C4-2B (cell line): Measurements from ENCODE around the gene SPOCK1.

Experiments
- H3K27ac ChIP-seq: fragments of 450-650 bp; 2 replicates; pipeline ENCODE4 v1.5.1; 2017
- CTCF ChIP-seq: fragments of 450-650 bp; conservative IDR thresholded peaks from 2 replicates; pipeline ENCODE4 v1.5.1; 2017; ENCODE audit warnings: mild to moderate bottlenecking
- ZFX ChIP-seq: fragments of 450-650 bp; IDR thresholded peaks from 2 replicates; pipeline ENCODE4 v1.6.1; 2017

Gene SPOCK1

GRCh38 chr5:137141779-137142178 is 357.3 kb downstream of the SPOCK1 start:
- H3K27ac ChIP-seq, result no peak overlapping the region
- no peak for TF ChIP-seq CTCF
- no peak for TF ChIP-seq ZFX

- H3K27ac ChIP-seq, result no peak overlapping the region
- no peak for TF ChIP-seq ZFX
- TF ChIP-seq CTCF, result no peak
Measured at GRCh38 chr5:137136991-137137632, 362.0 kb downstream of the SPOCK1 start.

- TF ChIP-seq ZFX (no peak), CTCF (no peak)
- H3K27ac ChIP-seq, result no peak overlapping the region
Measured at GRCh38 chr5:137134920-137135532, 364.1 kb downstream of the SPOCK1 start.

GRCh38 chr5:137129886-137130680 is 369.0 kb downstream of the SPOCK1 start:
- H3K27ac ChIP-seq, result no peak overlapping the region
- TF ChIP-seq ZFX (no peak), CTCF (no peak)

- H3K27ac ChIP-seq, result no peak overlapping the region
Measured at GRCh38 chr5:137128012-137128411, 371.1 kb downstream of the SPOCK1 start.

GRCh38 chr5:137126829-137127228 is 372.3 kb downstream of the SPOCK1 start:
- H3K27ac ChIP-seq, result no peak overlapping the region
- TF ChIP-seq CTCF, result no peak
- TF ChIP-seq ZFX, result no peak

More at GRCh38 chr5:137128012-137128411, 371.1 kb downstream of the SPOCK1 start:
- TF ChIP-seq CTCF (no peak), ZFX (no peak)

GRCh38 chr5:137122558-137122957 is 376.6 kb downstream of the SPOCK1 start:
- TF ChIP-seq CTCF (no peak), ZFX (no peak)
- H3K27ac ChIP-seq, result no peak overlapping the region
